CD4-positive, alpha-beta T cell treated with Interleukin-15 for 1 hour (primary cell): ENCODE measurements around the gene ZNF285.
A peak's percentile ranks its signal among the peaks of the same experiment; 100 is the strongest.
"Not testable (repeated sequence)": the region's sequence is repeated elsewhere in the genome, so short reads cannot be mapped to it uniquely, and the experiment has no call there.

Experiments
- DNase-seq: peaks from one replicate; pipeline ENCODE4 v3.0.0-alpha.2; 2020

The ZNF285 gene

GRCh38 chr19:44401139-44402115, at the start of gene ZNF285:
TSS of gene ZNF285 (minus strand) at chr19:44401608. CDS start at chr19:44397213, 4,395 bp downstream.
- DNase-seq = peak; percentile 86

- DNase-seq = peak; percentile 84
Measured at GRCh38 chr19:44447916-44448674, 46.7 kb upstream of the ZNF285 start, which contains the start of gene ZNF229. TSS of gene ZNF229 (minus strand) at chr19:44448472. CDS start at chr19:44442847, 5,625 bp downstream.

- DNase-seq = no peak
Measured at GRCh38 chr19:44438441-44438840, 37.0 kb upstream of the ZNF285 start.

GRCh38 chr19:44435441-44435840, 34.0 kb upstream of the ZNF285 start:
- DNase-seq = no peak

GRCh38 chr19:44430956-44431355, 29.5 kb upstream of the ZNF285 start:
- DNase-seq = no peak

- DNase-seq = not testable (repeated sequence)
Measured at GRCh38 chr19:44415553-44415952, 14.1 kb upstream of the ZNF285 start.

- not testable (repeated sequence) for DNase-seq
Measured at GRCh38 chr19:44389268-44389667, 12.1 kb downstream of the ZNF285 start.

- no peak for DNase-seq
Measured at GRCh38 chr19:44374789-44375188, 26.6 kb downstream of the ZNF285 start.

GRCh38 chr19:44371815-44372480, 29.5 kb downstream of the ZNF285 start:
- DNase-seq = no peak

GRCh38 chr19:44367024-44367423, 34.4 kb downstream of the ZNF285 start:
- no peak for DNase-seq

- DNase-seq = peak; percentile 34
Measured at GRCh38 chr19:44356383-44357111, 44.9 kb downstream of the ZNF285 start, which contains the start of gene ZNF112. TSS of gene ZNF112 (minus strand) at chr19:44356680. CDS start at chr19:44340539, 16,141 bp downstream.

- no peak for DNase-seq
Measured at GRCh38 chr19:44346556-44346955, 54.9 kb downstream of the ZNF285 start.

- DNase-seq = no peak
Measured at GRCh38 chr19:44345959-44346358, 55.4 kb downstream of the ZNF285 start.

- DNase-seq = no peak
Measured at GRCh38 chr19:44344255-44344654, 57.2 kb downstream of the ZNF285 start.

GRCh38 chr19:44341794-44342193, 59.6 kb downstream of the ZNF285 start:
- no peak for DNase-seq

GRCh38 chr19:44334639-44335038, 66.8 kb downstream of the ZNF285 start:
- not testable (repeated sequence) for DNase-seq
